ENCODE measurements around the gene TMEM132A.
"Not testable (repeated sequence)": the region's sequence is repeated elsewhere in the genome, so short reads cannot be mapped to it uniquely, and the experiment has no call there.

TMEM132A gene

GRCh38 chr11:60906132-60906972 is 17.9 kb upstream of the TMEM132A start, which contains the start of gene PRPF19:
Gene PRPF19 (minus strand): TSS chr11:60906585. CDS start chr11:60906382, 203 bp downstream.
- peak; percentile 97 for DNase-seq (ENCODE audit: low spot score)

GRCh38 chr11:60908803-60909202 is 15.5 kb upstream of the TMEM132A start:
- no peak for DNase-seq (ENCODE audit: low spot score)

GRCh38 chr11:60909680-60910280 is 14.5 kb upstream of the TMEM132A start:
- not testable (repeated sequence) for DNase-seq (ENCODE audit: low spot score)

- peak; percentile 75 for DNase-seq (ENCODE audit: low spot score)
Measured at GRCh38 chr11:60910281-60910687, 14.0 kb upstream of the TMEM132A start.

- DNase-seq (ENCODE audit: low spot score): no peak
Measured at GRCh38 chr11:60910711-60911380, 13.4 kb upstream of the TMEM132A start.

- no peak for DNase-seq (ENCODE audit: low spot score)
Measured at GRCh38 chr11:60912223-60912850, 11.9 kb upstream of the TMEM132A start.

- no peak for DNase-seq (ENCODE audit: low spot score)
Measured at GRCh38 chr11:60912851-60913528, 11.3 kb upstream of the TMEM132A start.

GRCh38 chr11:60913793-60914632 is 10.2 kb upstream of the TMEM132A start, which contains the start of gene TMEM109:
Gene TMEM109 (plus strand): TSS chr11:60914158. CDS start chr11:60919694, 5,536 bp downstream.
- peak; percentile 95 for DNase-seq (ENCODE audit: low spot score)

GRCh38 chr11:60914633-60915247 is 9.5 kb upstream of the TMEM132A start:
- no peak for DNase-seq (ENCODE audit: low spot score)

GRCh38 chr11:60915248-60915914 is 8.9 kb upstream of the TMEM132A start:
- peak; percentile 63 for DNase-seq (ENCODE audit: low spot score)

GRCh38 chr11:60916669-60917206 is 7.5 kb upstream of the TMEM132A start:
- no peak for DNase-seq (ENCODE audit: low spot score)

GRCh38 chr11:60917267-60917666 is 7.0 kb upstream of the TMEM132A start:
- DNase-seq (ENCODE audit: low spot score): no peak

GRCh38 chr11:60918251-60918938 is 5.9 kb upstream of the TMEM132A start:
- DNase-seq (ENCODE audit: low spot score): no peak

- DNase-seq (ENCODE audit: low spot score): no peak
Measured at GRCh38 chr11:60918939-60919265, 5.4 kb upstream of the TMEM132A start.

GRCh38 chr11:60919320-60919719 is 4.9 kb upstream of the TMEM132A start:
- DNase-seq (ENCODE audit: low spot score): no peak

- no peak for DNase-seq (ENCODE audit: low spot score)
Measured at GRCh38 chr11:60919956-60920355, 4.3 kb upstream of the TMEM132A start.

GRCh38 chr11:60921259-60921658 is 3.0 kb upstream of the TMEM132A start:
- DNase-seq (ENCODE audit: low spot score): no peak

GRCh38 chr11:60921777-60922335 is 2.4 kb upstream of the TMEM132A start:
- DNase-seq (ENCODE audit: low spot score): no peak

GRCh38 chr11:60922906-60923305 is 1.4 kb upstream of the TMEM132A start:
- DNase-seq (ENCODE audit: low spot score): no peak
